ENCODE results near the gene SH3TC1.

GRCh38 chr4:8231551-8232049, 32.5 kb downstream of the SH3TC1 start:
- TF ChIP-seq MYC (IDR thresholded peaks at IDR 0.05; ENCODE audit: insufficient read depth, insufficient read length, insufficient replicate concordance, low read length, severe bottlenecking) = no peak
- TF ChIP-seq CTCF (IDR thresholded peaks at IDR 0.05 in 2 of 3, conservative IDR thresholded peaks at IDR 0.05 in 1 of 3; ENCODE audit: control insufficient read depth in 2 of 3, extremely low read depth in 1 of 3, insufficient read depth in 1 of 3, low read depth in 3 of 3, low read length in 3 of 3) = no peak
- TF ChIP-seq NBN (IDR thresholded peaks at IDR 0.05) = no peak
- peak; percentile 11; the same call in 1 of the 2 replicates for TF ChIP-seq POLR2A (IDR thresholded peaks at IDR 0.05; ENCODE audit: low read depth, low read length)
- TF ChIP-seq MTA2 (IDR thresholded peaks at IDR 0.05; ENCODE audit: low read depth) = no peak
- no peak for TF ChIP-seq MXI1 (IDR thresholded peaks at IDR 0.05; ENCODE audit: low read depth, low read length)
- TF ChIP-seq ZNF592 (IDR thresholded peaks at IDR 0.05) = no peak
- TF ChIP-seq ZBTB11 (CRISPR knock-in tag; IDR thresholded peaks at IDR 0.05) = no peak
- TF ChIP-seq CEBPZ (IDR thresholded peaks at IDR 0.05; ENCODE audit: low read depth, low read length) = no peak
- no peak for TF ChIP-seq KAT2A (conservative IDR thresholded peaks at IDR 0.05; ENCODE audit: control insufficient read depth, low read depth, low read length)
- TF ChIP-seq ZBTB4 (CRISPR knock-in tag; IDR thresholded peaks at IDR 0.05) = no peak

Measured in GM12878 (cell line).